ENCODE results near the gene LAMB4. TPM values are rescaled to one million over a fixed set of nuclear protein-coding genes. Genes with fewer than 3 reads are reported as not detected.
A peak's percentile ranks its signal among the peaks of the same experiment; 100 is the strongest.

LAMB4 gene
- total RNA-seq, 1 donor, result 0.45 TPM

DNA sequence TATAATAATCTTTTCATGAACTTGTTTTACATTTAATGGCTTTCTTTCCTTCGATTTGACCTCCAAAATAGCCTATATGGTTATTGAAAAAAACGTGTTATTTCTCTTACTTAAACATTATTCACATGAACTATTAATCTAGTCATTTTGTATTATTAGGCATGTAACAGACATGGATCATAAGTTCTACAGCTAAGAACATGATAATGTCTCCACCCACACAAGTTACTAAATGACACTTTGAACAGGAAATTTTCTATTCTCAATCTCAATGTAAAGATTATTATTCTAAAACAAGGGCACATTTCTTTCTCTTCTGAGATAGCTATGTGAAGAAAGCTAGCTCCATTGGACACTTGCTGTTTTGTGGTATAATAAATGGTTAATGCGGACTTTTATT, 10.0 kb downstream of the LAMB4 start:
- no peak overlapping the region for H3K4me3 ChIP-seq (ENCODE audit: low read depth, low read length)
- TF ChIP-seq, protein P1, sequence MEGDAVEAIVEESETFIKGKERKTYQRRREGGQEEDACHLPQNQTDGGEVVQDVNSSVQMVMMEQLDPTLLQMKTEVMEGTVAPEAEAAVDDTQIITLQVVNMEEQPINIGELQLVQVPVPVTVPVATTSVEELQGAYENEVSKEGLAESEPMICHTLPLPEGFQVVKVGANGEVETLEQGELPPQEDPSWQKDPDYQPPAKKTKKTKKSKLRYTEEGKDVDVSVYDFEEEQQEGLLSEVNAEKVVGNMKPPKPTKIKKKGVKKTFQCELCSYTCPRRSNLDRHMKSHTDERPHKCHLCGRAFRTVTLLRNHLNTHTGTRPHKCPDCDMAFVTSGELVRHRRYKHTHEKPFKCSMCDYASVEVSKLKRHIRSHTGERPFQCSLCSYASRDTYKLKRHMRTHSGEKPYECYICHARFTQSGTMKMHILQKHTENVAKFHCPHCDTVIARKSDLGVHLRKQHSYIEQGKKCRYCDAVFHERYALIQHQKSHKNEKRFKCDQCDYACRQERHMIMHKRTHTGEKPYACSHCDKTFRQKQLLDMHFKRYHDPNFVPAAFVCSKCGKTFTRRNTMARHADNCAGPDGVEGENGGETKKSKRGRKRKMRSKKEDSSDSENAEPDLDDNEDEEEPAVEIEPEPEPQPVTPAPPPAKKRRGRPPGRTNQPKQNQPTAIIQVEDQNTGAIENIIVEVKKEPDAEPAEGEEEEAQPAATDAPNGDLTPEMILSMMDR (IDR thresholded peaks at IDR 0.05; ENCODE audit: insufficient read depth, low read length), result no peak
- no peak for DNase-seq (ENCODE audit: low read depth)

DNA sequence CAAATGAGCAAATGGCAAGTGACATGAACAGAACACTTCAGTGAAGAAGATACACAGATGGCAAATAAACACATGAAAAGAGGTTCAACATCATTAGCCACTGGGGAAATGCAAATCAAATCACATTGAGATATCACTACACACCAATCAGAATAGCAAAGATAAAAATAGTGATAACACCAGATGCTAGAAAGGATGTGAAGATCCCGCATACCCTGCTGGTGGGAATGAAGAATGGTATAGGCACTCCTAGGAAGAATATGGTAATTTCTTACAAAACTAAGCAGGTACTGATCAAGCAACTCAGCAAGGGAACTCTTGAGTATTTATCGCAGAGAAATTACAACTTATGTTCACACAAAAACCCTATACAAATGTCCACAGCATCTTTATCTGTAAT, 11.2 kb downstream of the LAMB4 start:
- TF ChIP-seq, protein P1 (IDR thresholded peaks at IDR 0.05; ENCODE audit: insufficient read depth, low read length), result no peak
- H3K4me3 ChIP-seq (ENCODE audit: low read depth, low read length), result no peak overlapping the region
- no peak for DNase-seq (ENCODE audit: low read depth)

DNA sequence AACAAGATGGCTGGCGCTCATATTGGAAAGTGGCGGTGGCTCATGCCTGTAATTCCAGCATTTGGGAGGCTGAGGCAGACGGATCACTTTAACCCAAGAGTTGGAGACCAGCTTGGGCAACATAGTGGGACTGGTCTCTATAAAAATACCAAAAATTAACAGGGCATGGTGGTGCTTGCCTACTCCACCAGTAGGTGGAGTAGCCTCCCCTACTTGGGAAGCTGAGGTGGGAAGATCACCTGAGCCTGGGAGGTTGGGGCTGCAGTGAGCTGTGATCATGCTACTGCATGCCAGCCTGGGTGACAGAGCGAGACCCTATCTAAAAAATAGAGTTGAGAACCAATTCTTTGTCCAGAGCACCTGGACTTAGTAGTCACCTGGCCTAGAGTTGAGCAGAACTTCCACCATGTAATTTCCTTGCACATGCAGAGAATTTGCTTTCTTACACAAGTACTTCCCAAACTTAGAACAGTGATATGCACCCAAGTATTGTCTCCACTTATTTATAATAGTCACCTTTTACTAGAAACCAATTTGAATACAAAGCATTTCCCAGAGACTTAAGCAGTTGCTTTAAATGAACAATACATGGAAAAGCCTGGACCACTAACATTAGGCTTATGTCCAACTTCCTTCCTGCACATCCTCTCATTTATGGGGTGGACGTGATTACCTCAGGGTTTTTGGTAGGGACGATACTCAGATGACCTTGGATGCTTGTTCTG, 15.9 kb downstream of the LAMB4 start:
- H3K4me3 ChIP-seq (ENCODE audit: low read depth, low read length), result no peak overlapping the region
- no peak for DNase-seq (ENCODE audit: low read depth)
- TF ChIP-seq, protein P1 (IDR thresholded peaks at IDR 0.05; ENCODE audit: insufficient read depth, low read length), result peak; percentile 14

DNA sequence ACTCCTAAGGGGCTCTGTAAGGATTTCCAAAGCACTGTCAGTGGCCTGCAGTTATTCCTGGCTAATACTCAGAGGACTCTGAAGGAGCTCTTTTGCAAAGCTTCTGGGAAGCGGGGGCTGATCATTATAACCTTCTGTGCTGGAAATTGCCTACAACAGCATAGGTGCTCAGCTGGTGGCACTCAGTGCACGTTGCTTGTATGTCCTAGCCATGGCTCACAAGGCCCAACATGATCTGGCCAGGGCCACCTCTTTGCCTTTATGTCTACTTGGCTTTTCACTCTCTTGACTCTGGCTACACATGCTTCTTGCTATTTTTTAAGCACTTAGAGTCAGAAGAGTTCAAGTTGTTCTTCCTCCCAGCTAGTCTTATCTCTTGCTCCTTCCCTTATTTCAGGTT, 17.5 kb downstream of the LAMB4 start:
- DNase-seq (ENCODE audit: low read depth), result no peak
- H3K4me3 ChIP-seq (ENCODE audit: low read depth, low read length), result no peak overlapping the region
- TF ChIP-seq, protein P1 (IDR thresholded peaks at IDR 0.05; ENCODE audit: insufficient read depth, low read length), result no peak

DNA sequence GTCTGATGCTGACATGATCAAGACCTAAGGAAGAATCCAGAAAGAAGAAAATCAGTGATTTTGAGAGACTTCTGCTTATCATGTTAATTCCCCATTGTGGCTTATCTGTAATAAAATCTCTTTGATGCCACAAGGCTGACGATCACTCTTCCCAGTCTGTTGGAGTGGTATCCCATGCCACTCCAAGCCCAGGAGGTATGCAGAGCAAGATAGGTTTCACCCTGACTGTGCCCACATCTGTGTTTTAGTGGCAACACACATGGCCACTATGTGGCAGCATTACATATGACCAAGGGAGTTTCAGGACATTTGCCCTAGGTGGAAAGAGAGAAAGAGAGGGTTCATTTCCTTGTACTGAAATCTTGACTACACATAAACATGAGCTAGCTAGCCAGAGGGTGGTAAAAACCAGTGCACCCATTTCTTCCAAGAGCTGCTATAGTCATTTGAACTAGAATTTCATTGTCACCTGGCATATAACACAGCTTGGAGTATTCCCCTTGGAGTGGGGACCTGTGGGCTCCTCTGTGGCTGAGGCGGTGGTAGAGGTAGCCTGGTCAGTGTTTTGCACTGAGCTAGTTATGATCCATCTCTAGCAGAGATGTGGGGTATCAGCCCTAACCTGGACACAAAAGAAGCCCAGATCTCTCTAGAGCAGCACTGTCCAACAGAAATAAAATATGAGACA, 20.8 kb downstream of the LAMB4 start:
- TF ChIP-seq, protein P1 (IDR thresholded peaks at IDR 0.05; ENCODE audit: insufficient read depth, low read length), result peak; percentile 41
- H3K4me3 ChIP-seq (ENCODE audit: low read depth, low read length), result no peak overlapping the region
- no peak for DNase-seq (ENCODE audit: low read depth)

DNA sequence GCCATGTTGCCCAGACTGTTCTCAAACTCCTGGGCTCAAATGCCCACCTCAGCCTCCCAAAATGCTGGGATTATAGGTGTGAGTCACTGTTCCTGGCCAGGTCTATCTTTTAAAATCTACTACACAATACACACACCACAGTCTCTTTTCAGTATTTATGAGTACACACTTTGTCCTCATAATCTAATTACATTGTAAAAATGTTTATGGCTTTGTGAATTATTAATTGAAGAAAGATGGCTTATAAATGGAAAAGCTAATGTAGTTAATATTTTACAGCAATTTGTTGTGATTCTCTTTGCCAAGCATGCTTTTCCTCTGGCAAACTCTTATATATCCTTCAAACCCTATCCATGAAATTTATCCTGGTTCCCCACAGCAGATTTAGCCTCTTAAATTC, 22.0 kb downstream of the LAMB4 start:
- no peak for DNase-seq (ENCODE audit: low read depth)
- TF ChIP-seq, protein P1 (IDR thresholded peaks at IDR 0.05; ENCODE audit: insufficient read depth, low read length), result no peak
- no peak overlapping the region for H3K4me3 ChIP-seq (ENCODE audit: low read depth, low read length)
